ENCODE results near the gene TSKS.

DNA sequence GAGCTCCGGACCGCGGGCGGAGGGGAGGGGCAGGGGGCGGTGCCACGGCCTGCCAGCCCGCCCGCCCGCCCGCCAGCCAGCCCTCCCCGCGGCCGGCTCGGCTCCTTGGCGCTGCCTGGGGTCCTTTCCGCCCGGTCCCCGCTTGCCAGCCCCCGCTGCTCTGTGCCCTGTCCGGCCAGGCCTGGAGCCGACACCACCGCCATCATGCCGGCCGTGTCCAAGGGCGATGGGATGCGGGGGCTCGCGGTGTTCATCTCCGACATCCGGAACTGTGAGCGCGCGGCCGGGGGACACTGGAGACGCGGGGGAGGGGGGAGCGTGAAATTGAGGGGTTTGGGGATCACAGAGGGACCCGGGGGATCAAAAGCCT lies 3.8 kb upstream of the TSKS start, which contains the start of gene AP2A1:
- TF ChIP-seq, protein P1, sequence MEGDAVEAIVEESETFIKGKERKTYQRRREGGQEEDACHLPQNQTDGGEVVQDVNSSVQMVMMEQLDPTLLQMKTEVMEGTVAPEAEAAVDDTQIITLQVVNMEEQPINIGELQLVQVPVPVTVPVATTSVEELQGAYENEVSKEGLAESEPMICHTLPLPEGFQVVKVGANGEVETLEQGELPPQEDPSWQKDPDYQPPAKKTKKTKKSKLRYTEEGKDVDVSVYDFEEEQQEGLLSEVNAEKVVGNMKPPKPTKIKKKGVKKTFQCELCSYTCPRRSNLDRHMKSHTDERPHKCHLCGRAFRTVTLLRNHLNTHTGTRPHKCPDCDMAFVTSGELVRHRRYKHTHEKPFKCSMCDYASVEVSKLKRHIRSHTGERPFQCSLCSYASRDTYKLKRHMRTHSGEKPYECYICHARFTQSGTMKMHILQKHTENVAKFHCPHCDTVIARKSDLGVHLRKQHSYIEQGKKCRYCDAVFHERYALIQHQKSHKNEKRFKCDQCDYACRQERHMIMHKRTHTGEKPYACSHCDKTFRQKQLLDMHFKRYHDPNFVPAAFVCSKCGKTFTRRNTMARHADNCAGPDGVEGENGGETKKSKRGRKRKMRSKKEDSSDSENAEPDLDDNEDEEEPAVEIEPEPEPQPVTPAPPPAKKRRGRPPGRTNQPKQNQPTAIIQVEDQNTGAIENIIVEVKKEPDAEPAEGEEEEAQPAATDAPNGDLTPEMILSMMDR (IDR thresholded peaks at IDR 0.05): no peak
- TF ChIP-seq POLR2AphosphoS5 (IDR thresholded peaks at IDR 0.05; ENCODE audit: insufficient read depth in 1 of 2, low read depth in 1 of 2): no peak
- TF ChIP-seq POLR2A (IDR thresholded peaks at IDR 0.05): peak in 1 of 2 donors; percentile 47

Measured in vagina (tissue), 2 donors.